DOHH2 (cell line): ENCODE results near the gene IL7R.

Experiments
- H3F3A ChIP-seq: fragments of 200-600 bp; sonication (generic), shearing (Covaris generic); 2 replicates; pipeline ENCODE4 v1.6.0; 2016; ENCODE audit warnings: antibody characterized with exemption, mild to moderate bottlenecking; ENCODE audit not compliant: control insufficient read depth, insufficient read depth
- H3K27ac ChIP-seq: fragments of 200-600 bp; sonication (generic); 2 replicates; pipeline ENCODE4 v1.5.1; 2014; ENCODE audit warnings: low read depth, mild to moderate bottlenecking, low read length, moderate library complexity
- H3K27me3 ChIP-seq: fragments of 200-600 bp; sonication (generic); 2 replicates; pipeline ENCODE4 v1.6.1; 2014; ENCODE audit warnings: mild to moderate bottlenecking, low read length, mixed read lengths; ENCODE audit not compliant: control insufficient read depth
- H3K36me3 ChIP-seq: fragments of 200-600 bp; sonication (generic); 2 replicates; pipeline ENCODE4 v1.6.1; 2014; ENCODE audit warnings: mild to moderate bottlenecking, low read length, moderate library complexity, mixed read lengths; ENCODE audit not compliant: control insufficient read depth
- H3K4me1 ChIP-seq: fragments of 200-600 bp; sonication (generic); 2 replicates; pipeline ENCODE4 v1.6.1; 2014; ENCODE audit warnings: mild to moderate bottlenecking, low read length, mixed read lengths; ENCODE audit not compliant: control insufficient read depth
- H3K4me2 ChIP-seq: fragments of 200-600 bp; sonication (generic); 2 replicates; pipeline ENCODE4 v1.6.0; 2014; ENCODE audit warnings: mild to moderate bottlenecking, low read length, moderate library complexity
- H3K4me3 ChIP-seq: fragments of 200-600 bp; sonication (generic); 2 replicates; pipeline ENCODE4 v1.5.1; 2014; ENCODE audit warnings: mild to moderate bottlenecking, low read length, mixed read lengths
- H3K79me2 ChIP-seq: fragments of 200-600 bp; sonication (generic); 2 replicates; pipeline ENCODE4 v1.6.1; 2014; ENCODE audit warnings: mild to moderate bottlenecking, low read length, mixed read lengths; ENCODE audit not compliant: control insufficient read depth
- H3K9me2 ChIP-seq: fragments of 200-600 bp; sonication (generic); replicated peaks from 2 replicates; pipeline ENCODE4 v1.6.1; 2014; ENCODE audit warnings: mild to moderate bottlenecking, low read length, mixed read lengths; ENCODE audit not compliant: control insufficient read depth
- H3K9me3 ChIP-seq: fragments of 200-600 bp; sonication (generic); 2 replicates; pipeline ENCODE4 v1.6.1; 2014; ENCODE audit warnings: antibody characterized with exemption, low read length, mixed read lengths; ENCODE audit not compliant: control insufficient read depth, insufficient read depth
- H4K20me1 ChIP-seq: fragments of 200-600 bp; sonication (generic); 2 replicates; pipeline ENCODE4 v1.6.0; 2014; ENCODE audit warnings: low read depth, mild to moderate bottlenecking, antibody characterized with exemption, low read length, moderate library complexity; ENCODE audit not compliant: control insufficient read depth, insufficient read depth
- EZH2phosphoT487 ChIP-seq: fragments of 200-600 bp; sonication (generic); IDR thresholded peaks from 2 replicates; pipeline ENCODE4 v1.6.1; 2017; ENCODE audit warnings: borderline replicate concordance, mild to moderate bottlenecking, antibody characterized with exemption, low read length, moderate library complexity, mixed read lengths
- TF ChIP-seq, protein P1 (sequence below): fragments of 200-600 bp; sonication (generic); IDR thresholded peaks from one replicate; pipeline ENCODE4 v1.5.1; 2014; ENCODE audit warnings: antibody characterized with exemption, mild to moderate bottlenecking, low read depth, low read length; ENCODE audit not compliant: poor library complexity, severe bottlenecking

IL7R gene

DNA sequence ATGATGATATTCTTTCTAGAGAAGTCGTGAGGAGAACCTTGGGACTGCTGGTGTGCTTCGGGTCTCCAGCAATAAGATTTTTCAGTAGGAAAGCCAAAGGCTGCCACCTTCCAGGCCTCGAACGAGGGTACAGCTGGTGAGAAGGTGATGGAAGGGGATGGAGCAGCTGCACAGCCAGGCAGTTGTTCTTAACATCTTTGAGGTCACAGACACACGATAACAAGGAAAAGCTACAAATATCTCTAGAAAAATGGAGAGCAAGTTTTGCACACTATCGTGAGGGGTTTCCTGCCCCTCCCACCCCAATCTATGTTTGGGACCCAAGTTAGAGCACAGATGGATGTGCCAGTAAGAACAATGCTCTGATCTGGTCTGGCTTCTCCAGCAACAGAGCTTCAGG, 6.8 kb upstream of the IL7R start:
- no peak overlapping the region for H3K27ac ChIP-seq
- no peaks in the 10 kb centered on the region for H3K27me3 ChIP-seq
- peaks cover 33% of the 10 kb centered on the region for H3K4me1 ChIP-seq
- H3K9me3 ChIP-seq: peaks cover 24% of the 10 kb centered on the region
- H3K9me2 ChIP-seq: no peaks in the 10 kb centered on the region
- H3K79me2 ChIP-seq: no peaks in the 10 kb centered on the region
- no peak overlapping the region for H3K4me3 ChIP-seq
- H3F3A ChIP-seq: no peaks in the 10 kb centered on the region
- H4K20me1 ChIP-seq: no peaks in the 10 kb centered on the region
- no peaks in the 10 kb centered on the region; the same call in 1 of the 2 replicates for H3K36me3 ChIP-seq
- H3K4me2 ChIP-seq: no peak overlapping the region
- TF ChIP-seq, protein P1, sequence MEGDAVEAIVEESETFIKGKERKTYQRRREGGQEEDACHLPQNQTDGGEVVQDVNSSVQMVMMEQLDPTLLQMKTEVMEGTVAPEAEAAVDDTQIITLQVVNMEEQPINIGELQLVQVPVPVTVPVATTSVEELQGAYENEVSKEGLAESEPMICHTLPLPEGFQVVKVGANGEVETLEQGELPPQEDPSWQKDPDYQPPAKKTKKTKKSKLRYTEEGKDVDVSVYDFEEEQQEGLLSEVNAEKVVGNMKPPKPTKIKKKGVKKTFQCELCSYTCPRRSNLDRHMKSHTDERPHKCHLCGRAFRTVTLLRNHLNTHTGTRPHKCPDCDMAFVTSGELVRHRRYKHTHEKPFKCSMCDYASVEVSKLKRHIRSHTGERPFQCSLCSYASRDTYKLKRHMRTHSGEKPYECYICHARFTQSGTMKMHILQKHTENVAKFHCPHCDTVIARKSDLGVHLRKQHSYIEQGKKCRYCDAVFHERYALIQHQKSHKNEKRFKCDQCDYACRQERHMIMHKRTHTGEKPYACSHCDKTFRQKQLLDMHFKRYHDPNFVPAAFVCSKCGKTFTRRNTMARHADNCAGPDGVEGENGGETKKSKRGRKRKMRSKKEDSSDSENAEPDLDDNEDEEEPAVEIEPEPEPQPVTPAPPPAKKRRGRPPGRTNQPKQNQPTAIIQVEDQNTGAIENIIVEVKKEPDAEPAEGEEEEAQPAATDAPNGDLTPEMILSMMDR: no peak
- no peak for TF ChIP-seq EZH2phosphoT487

- no peaks in the 10 kb centered on the region for H3F3A ChIP-seq
- peaks cover 12% of the 10 kb centered on the region for H3K9me3 ChIP-seq
- no peak overlapping the region for H3K27ac ChIP-seq
- no peak for TF ChIP-seq EZH2phosphoT487
- TF ChIP-seq, protein P1: no peak
- H3K9me2 ChIP-seq: no peaks in the 10 kb centered on the region
- no peak overlapping the region for H3K4me3 ChIP-seq
- H3K36me3 ChIP-seq: no peaks in the 10 kb centered on the region; the same call in none of the 2 replicates
- no peak overlapping the region for H3K4me2 ChIP-seq
- no peaks in the 10 kb centered on the region for H4K20me1 ChIP-seq
- H3K79me2 ChIP-seq: no peaks in the 10 kb centered on the region
- H3K27me3 ChIP-seq: no peaks in the 10 kb centered on the region
- peaks cover 46% of the 10 kb centered on the region for H3K4me1 ChIP-seq
These were observed 5.6 kb upstream of the IL7R start for GRCh38 chr5:35850967-35851680.

- no peaks in the 10 kb centered on the region for H3F3A ChIP-seq
- peaks cover 55% of the 10 kb centered on the region for H3K4me1 ChIP-seq
- TF ChIP-seq, protein P1: peak; percentile 13
- no peak for TF ChIP-seq EZH2phosphoT487
- no peak overlapping the region for H3K27ac ChIP-seq
- H3K79me2 ChIP-seq: peaks cover 8% of the 10 kb centered on the region
- H3K27me3 ChIP-seq: no peaks in the 10 kb centered on the region
- H3K4me2 ChIP-seq: peak overlapping the region; percentile 66
- peaks cover 9% of the 10 kb centered on the region for H3K9me3 ChIP-seq
- no peaks in the 10 kb centered on the region for H3K9me2 ChIP-seq
- peak overlapping the region; percentile 44 for H3K4me3 ChIP-seq
- no peaks in the 10 kb centered on the region for H4K20me1 ChIP-seq
- no peaks in the 10 kb centered on the region; the same call in none of the 2 replicates for H3K36me3 ChIP-seq
These were observed 4.5 kb upstream of the IL7R start for GRCh38 chr5:35852084-35852734.
